Activated CD4-positive, alpha-beta T cell treated with anti-CD3 and anti-CD28 coated beads for 48 hours (primary cell): Measurements from ENCODE around the gene ZNF556.
A peak's percentile ranks its signal among the peaks of the same experiment; 100 is the strongest.

Source experiments
- DNase-seq: peaks from one replicate; pipeline ENCODE4 v3.0.0-alpha.2; 2020

Gene ZNF556

DNA sequence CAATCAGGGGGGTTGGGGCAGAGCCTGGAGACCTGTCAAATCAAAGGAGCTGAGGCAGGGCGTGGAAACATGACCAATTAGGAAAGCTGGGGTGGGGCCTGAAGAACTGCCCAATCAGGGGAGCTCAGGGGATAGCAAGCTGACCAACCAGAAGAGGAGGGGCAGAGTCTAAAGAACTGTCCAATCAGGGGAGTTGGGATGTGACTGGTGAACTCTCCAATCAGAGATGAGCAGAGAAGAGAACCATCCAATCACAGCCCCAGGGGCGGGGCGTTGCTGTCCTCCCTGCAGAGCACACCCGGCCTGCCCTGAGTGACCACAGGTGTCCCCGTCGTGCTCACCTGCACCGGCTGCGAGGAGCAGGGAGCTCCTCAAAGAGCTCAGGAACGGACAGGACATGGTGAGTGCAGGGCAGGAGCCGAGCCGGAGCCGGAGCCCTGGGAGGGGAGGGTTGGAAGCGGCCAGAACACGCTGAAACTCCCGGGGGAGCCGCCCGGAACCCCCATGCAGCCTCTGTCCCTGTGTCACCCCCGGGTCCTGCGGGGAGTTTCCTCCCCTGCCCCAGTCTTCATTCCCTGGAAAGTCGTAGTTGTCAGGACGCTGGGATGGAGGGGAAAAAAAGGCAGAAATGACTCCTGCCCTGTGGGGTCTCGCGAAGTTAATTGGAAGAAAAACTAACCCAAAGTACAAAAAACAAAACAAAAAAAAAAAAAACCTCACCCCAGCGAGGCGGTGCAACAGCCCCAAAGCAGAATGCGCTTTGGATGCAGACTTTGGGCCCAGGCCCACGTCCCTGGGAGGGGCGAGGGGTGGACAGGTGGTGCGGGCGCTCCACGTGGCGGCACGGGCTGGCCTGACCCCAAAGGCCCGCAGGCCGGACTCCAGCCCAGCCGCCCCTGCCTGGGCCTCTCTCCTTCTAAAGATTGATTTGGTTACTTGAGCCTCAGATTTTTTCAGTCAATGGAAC, at the start of gene ZNF556:
ZNF556 (plus strand) TSS at position 311 of the 967 bp plus-strand sequence; CDS start at position 398, 87 bp downstream.
- peak; percentile 25 for DNase-seq

GRCh38 chr19:2819540-2820111, 47.5 kb upstream of the ZNF556 start, which contains the start of gene ZNF554:
Gene ZNF554, plus strand, starts transcription at chr19:2819868. Its CDS starts 204 bp downstream, at chr19:2820072.
- DNase-seq = peak; percentile 99

GRCh38 chr19:2820112-2820702, 46.9 kb upstream of the ZNF556 start:
- DNase-seq = no peak

GRCh38 chr19:2822846-2823245, 44.3 kb upstream of the ZNF556 start:
- no peak for DNase-seq

GRCh38 chr19:2823646-2824045, 43.5 kb upstream of the ZNF556 start:
- no peak for DNase-seq

GRCh38 chr19:2824129-2824528, 43.0 kb upstream of the ZNF556 start:
- DNase-seq = no peak

DNA sequence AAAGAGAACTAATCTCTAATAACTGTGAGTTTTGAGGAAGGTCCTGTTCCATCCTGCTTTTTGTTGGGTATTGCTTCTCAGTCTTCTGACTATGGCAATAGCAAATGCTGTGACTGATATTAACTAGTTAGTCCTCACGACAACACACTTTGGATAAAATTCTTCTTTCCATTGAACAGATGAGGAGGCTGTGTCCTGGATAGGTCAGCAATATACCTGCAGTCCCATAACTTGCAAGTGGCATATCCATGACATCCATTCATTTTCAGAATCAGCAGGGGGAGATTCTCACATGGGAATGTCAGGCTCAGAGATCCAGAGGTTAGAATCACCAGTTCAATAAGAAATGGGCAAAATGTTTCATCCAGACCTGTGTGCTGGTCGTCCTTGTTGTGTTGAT, 40.1 kb upstream of the ZNF556 start:
- DNase-seq = no peak

DNA sequence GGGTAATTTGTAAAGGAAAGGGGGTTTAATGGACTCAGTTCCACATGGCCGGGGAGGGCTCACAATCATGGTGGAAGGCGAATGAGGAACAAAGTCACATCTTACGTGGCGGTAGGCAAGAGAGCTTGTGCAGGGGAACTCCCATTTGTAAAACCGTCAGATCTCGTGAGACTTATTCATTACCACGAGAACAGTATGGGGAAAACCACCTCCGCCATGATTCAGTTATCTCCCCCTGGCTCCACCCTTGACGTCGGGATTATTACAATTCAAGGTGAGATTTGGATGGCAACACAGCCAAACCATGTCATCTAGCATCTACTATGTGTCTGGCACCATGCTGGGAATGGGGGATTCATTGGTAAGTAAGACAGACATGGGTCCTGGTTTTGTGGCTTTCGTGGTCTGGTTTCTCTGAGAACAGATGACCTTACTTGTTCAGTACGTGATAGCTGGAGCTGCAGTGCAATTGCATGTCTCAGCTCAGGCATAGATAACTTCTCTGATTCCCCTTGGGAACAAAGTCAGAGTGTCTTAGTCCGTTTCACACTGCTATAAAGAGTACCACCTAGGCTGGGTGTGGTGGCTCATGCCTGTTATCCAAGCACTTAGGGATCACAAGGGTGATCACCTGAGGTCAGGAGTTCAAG, 39.2 kb upstream of the ZNF556 start:
- DNase-seq = no peak

DNA sequence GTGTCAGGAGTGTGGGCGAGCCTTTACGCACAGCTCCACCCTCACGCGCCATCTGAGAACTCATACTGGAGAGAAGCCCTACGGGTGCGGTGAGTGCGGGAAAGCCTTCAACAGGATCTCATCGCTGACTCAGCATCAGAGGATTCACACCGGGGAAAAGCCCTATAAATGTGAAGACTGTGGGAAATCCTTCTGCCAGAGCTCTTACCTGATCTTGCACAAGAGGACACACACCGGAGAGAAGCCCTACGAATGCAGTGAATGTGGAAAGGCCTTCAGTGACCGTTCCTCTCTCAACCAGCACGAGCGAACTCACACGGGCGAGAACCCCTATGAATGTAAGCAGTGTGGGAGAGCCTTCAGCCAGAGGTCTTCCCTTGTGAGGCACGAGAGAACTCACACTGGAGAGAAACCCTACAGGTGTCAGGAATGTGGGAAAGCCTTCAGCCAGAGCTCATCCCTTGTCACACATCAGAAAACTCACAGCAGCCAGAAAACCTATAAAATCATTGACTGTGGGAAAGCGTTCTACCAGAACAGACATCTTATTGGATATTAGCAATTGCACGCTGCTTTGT, 32.8 kb upstream of the ZNF556 start:
- no peak for DNase-seq

- no peak for DNase-seq
Observed at GRCh38 chr19:2837430-2837829, 29.7 kb upstream of the ZNF556 start.

DNA sequence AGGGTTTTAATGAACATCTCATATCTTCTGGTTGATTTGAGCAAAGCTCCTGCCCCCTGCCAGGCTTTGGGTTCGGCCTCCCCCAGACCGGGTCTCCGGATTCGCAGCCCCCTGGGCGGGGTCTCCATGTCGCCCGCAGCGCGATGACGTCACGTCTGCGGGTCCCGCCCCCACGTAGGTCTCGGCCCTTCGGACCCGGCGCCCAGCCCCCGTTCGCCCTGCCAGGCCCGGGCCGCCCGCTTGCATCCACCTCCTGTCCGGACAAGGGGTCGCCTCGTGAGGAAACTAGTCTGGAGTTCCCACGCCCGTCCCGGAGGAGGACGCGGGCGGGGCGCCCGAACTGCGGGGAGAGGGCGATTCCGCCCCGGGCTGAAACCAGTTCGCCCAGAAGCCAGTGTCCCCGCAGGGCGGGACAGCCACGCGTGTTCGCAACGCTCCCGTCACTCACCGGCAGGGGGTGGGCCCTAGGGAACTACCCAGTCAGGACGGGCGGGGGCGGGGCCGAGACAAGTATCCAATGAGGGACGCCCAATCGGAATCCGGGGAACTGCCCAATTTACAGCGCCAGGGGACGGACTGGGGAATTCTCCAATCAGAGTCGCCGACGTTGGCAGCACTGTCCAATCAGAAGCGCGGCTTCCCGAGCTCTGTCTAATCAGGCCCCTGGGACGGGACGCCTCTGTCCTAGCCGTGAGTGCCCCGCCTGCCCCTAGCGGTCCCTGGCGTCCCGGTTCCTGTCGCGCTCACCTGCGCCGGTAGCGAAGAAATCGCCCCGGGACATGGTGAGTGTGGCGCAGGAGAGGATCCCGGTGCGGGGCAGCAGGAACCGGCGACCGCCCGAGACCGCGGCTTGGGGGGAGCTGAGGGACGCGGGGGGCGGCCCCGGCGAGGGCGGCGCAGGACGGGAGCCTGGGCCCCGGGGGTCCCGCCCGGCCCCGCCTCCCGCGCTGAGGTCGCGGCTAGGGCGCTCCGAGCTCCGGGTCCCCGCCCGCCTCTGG, 26.0 kb upstream of the ZNF556 start, which contains the start of gene ZNF555:
ZNF555 (plus strand) TSS at position 682 of the 998 bp plus-strand sequence; CDS start at position 780, 98 bp downstream.
- DNase-seq = peak; percentile 99

- peak; percentile 17 for DNase-seq
Observed at GRCh38 chr19:2841855-2842574, 25.1 kb upstream of the ZNF556 start.

- no peak for DNase-seq
Observed at GRCh38 chr19:2845107-2845506, 22.0 kb upstream of the ZNF556 start.

- DNase-seq = no peak
Observed at GRCh38 chr19:2846180-2846894, 20.8 kb upstream of the ZNF556 start.

DNA sequence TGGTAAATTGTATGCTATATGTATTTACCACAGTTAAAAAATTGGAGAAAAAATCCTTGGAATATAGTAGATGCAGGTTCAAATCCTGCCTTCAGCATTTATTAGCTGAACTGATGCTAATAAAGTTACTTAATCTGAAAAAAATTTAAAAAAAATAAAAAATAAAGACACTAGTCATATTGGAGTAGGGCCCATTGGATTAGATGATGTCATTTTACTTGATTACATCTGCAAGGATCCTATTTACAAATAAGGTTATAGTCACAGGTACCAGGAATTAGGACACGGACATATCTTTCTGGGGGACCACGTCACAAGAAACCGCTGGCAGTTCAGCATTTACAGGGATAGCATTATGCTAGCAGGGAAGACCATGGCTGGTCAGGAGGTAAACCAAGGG, 19.6 kb upstream of the ZNF556 start:
- no peak for DNase-seq

- DNase-seq = no peak
Observed at GRCh38 chr19:2848616-2849015, 18.5 kb upstream of the ZNF556 start.

GRCh38 chr19:2850256-2850925, 16.7 kb upstream of the ZNF556 start:
- DNase-seq = no peak

DNA sequence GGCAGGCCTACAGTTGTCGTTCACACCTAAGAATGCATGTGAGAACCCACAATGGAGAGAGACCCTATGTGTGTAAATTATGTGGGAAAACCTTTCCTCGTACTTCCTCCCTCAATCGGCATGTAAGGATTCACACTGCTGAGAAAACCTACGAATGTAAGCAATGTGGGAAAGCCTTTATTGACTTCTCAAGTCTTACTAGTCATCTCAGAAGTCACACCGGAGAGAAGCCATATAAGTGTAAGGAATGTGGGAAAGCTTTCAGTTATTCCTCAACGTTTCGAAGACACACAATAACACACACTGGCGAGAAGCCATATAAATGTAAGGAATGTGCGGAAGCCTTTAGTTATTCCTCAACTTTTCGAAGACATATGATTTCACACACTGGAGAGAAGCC, 14.5 kb upstream of the ZNF556 start:
- no peak for DNase-seq

- no peak for DNase-seq
Observed at GRCh38 chr19:2853015-2853606, 14.0 kb upstream of the ZNF556 start.
